ENCODE measurements around the gene EPS8L2. TPM values are rescaled to one million over a fixed set of nuclear protein-coding genes. Genes with fewer than 3 reads are reported as not detected.

EPS8L2 gene
- total and polyA plus RNA-seq, 9 of the 15 experiments (the other 6 are each of a cell fraction or from before 2014, with no cell fraction given): 0.75 to 17.0 (median 3.7) TPM

Other genes starting within 250 kb of the EPS8L2 start
Only the 7 nearest of the 25 such genes appear.
- gene CDHR5, start 81.3 kb upstream of the EPS8L2 start, total RNA-seq (2014; rRNA removed): not detected in 2 replicates
- not detected in 2 replicates for gene CDHR5, start 81.3 kb upstream of the EPS8L2 start, total RNA-seq (2014; rRNA removed; fragmentation: Illumina TruSeq; extraction: Trizol)
- gene CDHR5, start 81.3 kb upstream of the EPS8L2 start, total RNA-seq (2015; rRNA removed; fragmentation: Illumina TruSeq; extraction: Trizol): not detected in 2 replicates
- 0.16 TPM in 1 of 2 replicates, not detected in the other for gene CDHR5, start 81.3 kb upstream of the EPS8L2 start, total RNA-seq (2021)
- gene CDHR5, start 81.3 kb upstream of the EPS8L2 start, polyA plus RNA-seq (2011; rRNA removed): not detected in 2 replicates
- gene CDHR5, start 81.3 kb upstream of the EPS8L2 start, polyA plus RNA-seq (2014; fragmentation: Illumina TruSeq; extraction: Trizol): not detected in 2 replicates
- not detected for gene CDHR5, start 81.3 kb upstream of the EPS8L2 start, polyA plus RNA-seq (2014; fragmentation: Nextera tagmentation; extraction: Ambion mirVana)
- gene CDHR5, start 81.3 kb upstream of the EPS8L2 start, polyA plus RNA-seq (2014; rRNA removed): not detected in 2 replicates
- not detected in 2 replicates for gene SCT, start 79.0 kb upstream of the EPS8L2 start, total RNA-seq (2014; rRNA removed)
- not detected in 2 replicates for gene SCT, start 79.0 kb upstream of the EPS8L2 start, total RNA-seq (2014; rRNA removed; fragmentation: Illumina TruSeq; extraction: Trizol)
- gene SCT, start 79.0 kb upstream of the EPS8L2 start, total RNA-seq (2015; rRNA removed; fragmentation: Illumina TruSeq; extraction: Trizol): not detected in 2 replicates
- gene SCT, start 79.0 kb upstream of the EPS8L2 start, total RNA-seq (2021): not detected in 2 replicates
- gene SCT, start 79.0 kb upstream of the EPS8L2 start, polyA plus RNA-seq (2011; rRNA removed): not detected in 2 replicates
- not detected in 2 replicates for gene SCT, start 79.0 kb upstream of the EPS8L2 start, polyA plus RNA-seq (2014; fragmentation: Illumina TruSeq; extraction: Trizol)
- gene SCT, start 79.0 kb upstream of the EPS8L2 start, polyA plus RNA-seq (2014; fragmentation: Nextera tagmentation; extraction: Ambion mirVana): not detected
- gene SCT, start 79.0 kb upstream of the EPS8L2 start, polyA plus RNA-seq (2014; rRNA removed): not detected in 2 replicates
- 0.24 TPM in 1 of 2 replicates, not detected in the other for gene DRD4, start 69.0 kb upstream of the EPS8L2 start, total RNA-seq (2014; rRNA removed)
- gene DRD4, start 69.0 kb upstream of the EPS8L2 start, total RNA-seq (2014; rRNA removed; fragmentation: Illumina TruSeq; extraction: Trizol): not detected in 2 replicates
- 0.14 TPM in 1 of 2 replicates, not detected in the other for gene DRD4, start 69.0 kb upstream of the EPS8L2 start, total RNA-seq (2015; rRNA removed; fragmentation: Illumina TruSeq; extraction: Trizol)
- 0.95 and 1.4 TPM in 2 replicates for gene DRD4, start 69.0 kb upstream of the EPS8L2 start, total RNA-seq (2021)
- gene DRD4, start 69.0 kb upstream of the EPS8L2 start, polyA plus RNA-seq (2011; rRNA removed): 0.11 TPM in 1 of 2 replicates, not detected in the other
- gene DRD4, start 69.0 kb upstream of the EPS8L2 start, polyA plus RNA-seq (2014; fragmentation: Illumina TruSeq; extraction: Trizol): 0.11 TPM in 1 of 2 replicates, not detected in the other
- under 1 TPM in 1 of 2 experiments, not detected in 1; 0.04 TPM for gene DRD4, start 69.0 kb upstream of the EPS8L2 start, polyA plus RNA-seq (2014; fragmentation: Nextera tagmentation; extraction: Ambion mirVana)
- gene DRD4, start 69.0 kb upstream of the EPS8L2 start, polyA plus RNA-seq (2014; rRNA removed): 0.27 and 0.49 TPM in 2 replicates
- 46.9 and 58.7 TPM in 2 replicates for gene DEAF1, start 11.0 kb upstream of the EPS8L2 start, total RNA-seq (2014; rRNA removed)
- gene DEAF1, start 11.0 kb upstream of the EPS8L2 start, total RNA-seq (2014; rRNA removed; fragmentation: Illumina TruSeq; extraction: Trizol): 13.3 and 20.4 TPM in 2 replicates
- gene DEAF1, start 11.0 kb upstream of the EPS8L2 start, total RNA-seq (2015; rRNA removed; fragmentation: Illumina TruSeq; extraction: Trizol): 26.8 and 27.3 TPM in 2 replicates
- 64.2 and 69.1 TPM in 2 replicates for gene DEAF1, start 11.0 kb upstream of the EPS8L2 start, total RNA-seq (2021)
- gene DEAF1, start 11.0 kb upstream of the EPS8L2 start, polyA plus RNA-seq (2011; rRNA removed): 27.5 and 39.1 TPM in 2 replicates
- 26.3 and 33.7 TPM in 2 replicates for gene DEAF1, start 11.0 kb upstream of the EPS8L2 start, polyA plus RNA-seq (2014; fragmentation: Illumina TruSeq; extraction: Trizol)
- gene DEAF1, start 11.0 kb upstream of the EPS8L2 start, polyA plus RNA-seq (2014; fragmentation: Nextera tagmentation; extraction: Ambion mirVana): 1 to 10 TPM; 2.0 to 3.6 TPM
- gene DEAF1, start 11.0 kb upstream of the EPS8L2 start, polyA plus RNA-seq (2014; rRNA removed): 52.7 and 62.6 TPM in 2 replicates
- gene TMEM80, start 10.4 kb upstream of the EPS8L2 start, total RNA-seq (2014; rRNA removed): 16.9 and 18.4 TPM in 2 replicates
- 9.4 and 11.0 TPM in 2 replicates for gene TMEM80, start 10.4 kb upstream of the EPS8L2 start, total RNA-seq (2014; rRNA removed; fragmentation: Illumina TruSeq; extraction: Trizol)
- gene TMEM80, start 10.4 kb upstream of the EPS8L2 start, total RNA-seq (2015; rRNA removed; fragmentation: Illumina TruSeq; extraction: Trizol): 7.8 and 8.8 TPM in 2 replicates
- 14.2 and 14.6 TPM in 2 replicates for gene TMEM80, start 10.4 kb upstream of the EPS8L2 start, total RNA-seq (2021)
- 26.3 and 30.1 TPM in 2 replicates for gene TMEM80, start 10.4 kb upstream of the EPS8L2 start, polyA plus RNA-seq (2011; rRNA removed)
- gene TMEM80, start 10.4 kb upstream of the EPS8L2 start, polyA plus RNA-seq (2014; fragmentation: Illumina TruSeq; extraction: Trizol): 12.4 and 14.1 TPM in 2 replicates
- gene TMEM80, start 10.4 kb upstream of the EPS8L2 start, polyA plus RNA-seq (2014; fragmentation: Nextera tagmentation; extraction: Ambion mirVana): 1 to 10 TPM; 5.1 to 6.3 TPM
- gene TMEM80, start 10.4 kb upstream of the EPS8L2 start, polyA plus RNA-seq (2014; rRNA removed): 25.1 and 38.3 TPM in 2 replicates
- gene TALDO1, start 41.2 kb downstream of the EPS8L2 start, total RNA-seq (2014; rRNA removed): 507 and 536 TPM in 2 replicates
- 228 and 260 TPM in 2 replicates for gene TALDO1, start 41.2 kb downstream of the EPS8L2 start, total RNA-seq (2014; rRNA removed; fragmentation: Illumina TruSeq; extraction: Trizol)
- gene TALDO1, start 41.2 kb downstream of the EPS8L2 start, total RNA-seq (2015; rRNA removed; fragmentation: Illumina TruSeq; extraction: Trizol): 413 and 441 TPM in 2 replicates
- 541 and 595 TPM in 2 replicates for gene TALDO1, start 41.2 kb downstream of the EPS8L2 start, total RNA-seq (2021)
- gene TALDO1, start 41.2 kb downstream of the EPS8L2 start, polyA plus RNA-seq (2011; rRNA removed): 416 and 427 TPM in 2 replicates
- 400 and 436 TPM in 2 replicates for gene TALDO1, start 41.2 kb downstream of the EPS8L2 start, polyA plus RNA-seq (2014; fragmentation: Illumina TruSeq; extraction: Trizol)
- gene TALDO1, start 41.2 kb downstream of the EPS8L2 start, polyA plus RNA-seq (2014; fragmentation: Nextera tagmentation; extraction: Ambion mirVana): 100 to 1,000 TPM; 328 to 492 TPM
- 520 and 521 TPM in 2 replicates for gene TALDO1, start 41.2 kb downstream of the EPS8L2 start, polyA plus RNA-seq (2014; rRNA removed)
- 50.8 and 50.9 TPM in 2 replicates for gene GATD1, start 71.3 kb downstream of the EPS8L2 start, total RNA-seq (2014; rRNA removed)
- gene GATD1, start 71.3 kb downstream of the EPS8L2 start, total RNA-seq (2014; rRNA removed; fragmentation: Illumina TruSeq; extraction: Trizol): 13.5 and 17.1 TPM in 2 replicates
- gene GATD1, start 71.3 kb downstream of the EPS8L2 start, total RNA-seq (2015; rRNA removed; fragmentation: Illumina TruSeq; extraction: Trizol): 45.4 and 49.5 TPM in 2 replicates
- gene GATD1, start 71.3 kb downstream of the EPS8L2 start, total RNA-seq (2021): 105 and 118 TPM in 2 replicates
- gene GATD1, start 71.3 kb downstream of the EPS8L2 start, polyA plus RNA-seq (2011; rRNA removed): 35.8 and 58.6 TPM in 2 replicates
- gene GATD1, start 71.3 kb downstream of the EPS8L2 start, polyA plus RNA-seq (2014; fragmentation: Illumina TruSeq; extraction: Trizol): 36.9 and 78.5 TPM in 2 replicates
- 1 to 10 TPM; 2.8 to 3.3 TPM for gene GATD1, start 71.3 kb downstream of the EPS8L2 start, polyA plus RNA-seq (2014; fragmentation: Nextera tagmentation; extraction: Ambion mirVana)
- gene GATD1, start 71.3 kb downstream of the EPS8L2 start, polyA plus RNA-seq (2014; rRNA removed): 144 TPM in 2 replicates